Ovary (tissue), 3 donors: ENCODE measurements around the gene PALLD.

ENCODE experiments used
- POLR2A ChIP-seq: fragments of 450-650 bp; IDR thresholded peaks from one replicate; pipeline ENCODE4 v1.6.1; 2017; ENCODE audit warnings: antibody characterized with exemption, mild to moderate bottlenecking, moderate library complexity
- TF ChIP-seq, protein P1 (sequence below), 3 donors: fragments of 450-650 bp in 2 of 3; fragments of 200-600 bp in 1 of 3; IDR thresholded peaks; one replicate each; pipeline versions ENCODE4 v1.5.1 to v1.8.0; 2016 to 2022; ENCODE audit warnings: antibody characterized with exemption in 3 of 3, mild to moderate bottlenecking in 1 of 3
- donor health status: DM: no; HTN: no; CAD: no.

DNA sequence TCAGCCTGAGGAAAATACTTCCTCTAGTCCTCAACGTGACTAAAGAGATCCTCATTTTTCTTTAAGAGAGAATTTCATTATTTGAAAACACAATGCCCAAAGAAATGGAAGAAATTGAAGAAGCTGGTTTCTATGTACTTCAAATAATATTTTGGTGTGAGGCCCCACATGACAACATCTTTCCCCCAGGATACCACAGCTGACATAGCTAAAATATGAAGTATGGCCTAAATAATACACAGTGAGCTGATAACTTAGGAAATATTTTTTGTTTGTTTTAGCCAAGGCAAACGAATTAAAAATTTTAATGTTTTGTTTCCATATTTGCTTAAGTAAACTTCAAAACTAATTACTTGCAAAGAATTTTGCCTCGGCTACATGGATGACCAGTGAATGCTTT is 364.0 kb downstream of the PALLD start:
- TF ChIP-seq, protein P1, sequence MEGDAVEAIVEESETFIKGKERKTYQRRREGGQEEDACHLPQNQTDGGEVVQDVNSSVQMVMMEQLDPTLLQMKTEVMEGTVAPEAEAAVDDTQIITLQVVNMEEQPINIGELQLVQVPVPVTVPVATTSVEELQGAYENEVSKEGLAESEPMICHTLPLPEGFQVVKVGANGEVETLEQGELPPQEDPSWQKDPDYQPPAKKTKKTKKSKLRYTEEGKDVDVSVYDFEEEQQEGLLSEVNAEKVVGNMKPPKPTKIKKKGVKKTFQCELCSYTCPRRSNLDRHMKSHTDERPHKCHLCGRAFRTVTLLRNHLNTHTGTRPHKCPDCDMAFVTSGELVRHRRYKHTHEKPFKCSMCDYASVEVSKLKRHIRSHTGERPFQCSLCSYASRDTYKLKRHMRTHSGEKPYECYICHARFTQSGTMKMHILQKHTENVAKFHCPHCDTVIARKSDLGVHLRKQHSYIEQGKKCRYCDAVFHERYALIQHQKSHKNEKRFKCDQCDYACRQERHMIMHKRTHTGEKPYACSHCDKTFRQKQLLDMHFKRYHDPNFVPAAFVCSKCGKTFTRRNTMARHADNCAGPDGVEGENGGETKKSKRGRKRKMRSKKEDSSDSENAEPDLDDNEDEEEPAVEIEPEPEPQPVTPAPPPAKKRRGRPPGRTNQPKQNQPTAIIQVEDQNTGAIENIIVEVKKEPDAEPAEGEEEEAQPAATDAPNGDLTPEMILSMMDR (IDR thresholded peaks at IDR 0.05), result no peak
- TF ChIP-seq POLR2A, result no peak
